ENCODE measurements around the gene MRGPRE.

MRGPRE gene

GRCh38 chr11:3213659-3214419 lies 18.4 kb downstream of the MRGPRE start:
- no peak for DNase-seq (ENCODE audit: low read depth in 2 of 2)

- DNase-seq (ENCODE audit: low read depth in 2 of 2) = no peak
These were observed 23.9 kb downstream of the MRGPRE start for GRCh38 chr11:3208272-3208671.

- no peak for DNase-seq (ENCODE audit: low read depth in 2 of 2)
These were observed 24.6 kb downstream of the MRGPRE start for GRCh38 chr11:3207526-3208189.

GRCh38 chr11:3206922-3207204 lies 25.4 kb downstream of the MRGPRE start:
- no peak for DNase-seq (ENCODE audit: low read depth in 2 of 2)

GRCh38 chr11:3206156-3206921 lies 25.9 kb downstream of the MRGPRE start:
- DNase-seq (ENCODE audit: low read depth in 2 of 2) = no peak

- no peak for DNase-seq (ENCODE audit: low read depth in 2 of 2)
These were observed 26.7 kb downstream of the MRGPRE start for GRCh38 chr11:3205261-3206155.

GRCh38 chr11:3204141-3205015 lies 27.8 kb downstream of the MRGPRE start:
- no peak for DNase-seq (ENCODE audit: low read depth in 2 of 2)

GRCh38 chr11:3203221-3204043 lies 28.8 kb downstream of the MRGPRE start:
- no peak for DNase-seq (ENCODE audit: low read depth in 2 of 2)

GRCh38 chr11:3202759-3203158 lies 29.5 kb downstream of the MRGPRE start:
- no peak for DNase-seq (ENCODE audit: low read depth in 2 of 2)

GRCh38 chr11:3202305-3202704 lies 29.9 kb downstream of the MRGPRE start:
- DNase-seq (ENCODE audit: low read depth in 2 of 2) = no peak

GRCh38 chr11:3201677-3202181 lies 30.5 kb downstream of the MRGPRE start:
- no peak for DNase-seq (ENCODE audit: low read depth in 2 of 2)

- DNase-seq (ENCODE audit: low read depth in 2 of 2) = no peak
These were observed 31.1 kb downstream of the MRGPRE start for GRCh38 chr11:3201112-3201581.

- DNase-seq (ENCODE audit: low read depth in 2 of 2) = no peak
These were observed 31.7 kb downstream of the MRGPRE start for GRCh38 chr11:3200388-3201111.

GRCh38 chr11:3199537-3200295 lies 32.5 kb downstream of the MRGPRE start:
- DNase-seq (ENCODE audit: low read depth in 2 of 2) = no peak

- no peak for DNase-seq (ENCODE audit: low read depth in 2 of 2)
These were observed 33.4 kb downstream of the MRGPRE start for GRCh38 chr11:3198815-3199214.

- no peak for DNase-seq (ENCODE audit: low read depth in 2 of 2)
These were observed 34.2 kb downstream of the MRGPRE start for GRCh38 chr11:3197878-3198528.

GRCh38 chr11:3197044-3197695 lies 35.0 kb downstream of the MRGPRE start:
- no peak for DNase-seq (ENCODE audit: low read depth in 2 of 2)
